ENCODE measurements around the gene MATN3. TPM values are rescaled to one million over a fixed set of nuclear protein-coding genes. Genes with fewer than 3 reads are reported as not detected.

The MATN3 gene
- total and polyA plus RNA-seq, 2 of the 13 experiments (the other 11 are each of a cell fraction or from before 2014, with no cell fraction given), result 36.1 to 208 TPM

DNA sequence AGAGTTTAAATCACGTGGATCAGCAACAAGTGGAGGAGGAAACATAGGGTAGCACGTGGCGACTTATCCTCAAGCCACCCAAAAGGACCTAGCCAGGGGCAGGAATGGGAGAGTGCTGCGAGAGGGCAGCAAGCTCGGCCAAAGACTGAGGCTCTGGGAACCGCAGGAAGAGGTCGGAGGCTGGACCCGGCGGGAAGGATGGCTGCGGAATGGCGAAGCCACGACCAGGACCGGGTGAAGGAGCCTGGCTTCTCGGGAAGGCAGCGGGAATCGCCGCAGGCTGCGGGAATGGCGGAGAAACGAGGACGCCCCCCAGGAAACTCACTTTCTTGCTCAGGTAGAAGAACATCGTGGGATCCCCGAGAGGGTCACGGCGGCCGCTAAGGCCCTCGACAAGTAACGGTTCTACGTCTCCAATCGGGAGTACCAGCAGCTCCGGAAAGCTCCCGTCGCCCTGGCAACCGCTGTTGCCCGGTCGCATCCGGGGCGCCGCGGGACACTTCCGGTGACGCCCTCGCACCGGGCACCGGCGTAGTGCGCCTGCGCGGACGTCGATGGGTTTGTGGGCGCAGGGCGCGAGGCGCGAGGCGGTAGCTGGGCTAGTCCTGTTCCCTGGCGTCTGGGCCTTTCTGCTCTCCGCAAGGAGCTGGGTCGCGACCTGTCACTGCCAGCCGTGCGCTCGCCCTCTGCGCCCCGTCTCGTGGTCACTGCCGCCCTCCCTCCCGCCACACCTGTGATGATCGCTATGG is 22.6 kb downstream of the MATN3 start, which contains the start of gene WDR35 (continued):
- TF ChIP-seq, protein P1, sequence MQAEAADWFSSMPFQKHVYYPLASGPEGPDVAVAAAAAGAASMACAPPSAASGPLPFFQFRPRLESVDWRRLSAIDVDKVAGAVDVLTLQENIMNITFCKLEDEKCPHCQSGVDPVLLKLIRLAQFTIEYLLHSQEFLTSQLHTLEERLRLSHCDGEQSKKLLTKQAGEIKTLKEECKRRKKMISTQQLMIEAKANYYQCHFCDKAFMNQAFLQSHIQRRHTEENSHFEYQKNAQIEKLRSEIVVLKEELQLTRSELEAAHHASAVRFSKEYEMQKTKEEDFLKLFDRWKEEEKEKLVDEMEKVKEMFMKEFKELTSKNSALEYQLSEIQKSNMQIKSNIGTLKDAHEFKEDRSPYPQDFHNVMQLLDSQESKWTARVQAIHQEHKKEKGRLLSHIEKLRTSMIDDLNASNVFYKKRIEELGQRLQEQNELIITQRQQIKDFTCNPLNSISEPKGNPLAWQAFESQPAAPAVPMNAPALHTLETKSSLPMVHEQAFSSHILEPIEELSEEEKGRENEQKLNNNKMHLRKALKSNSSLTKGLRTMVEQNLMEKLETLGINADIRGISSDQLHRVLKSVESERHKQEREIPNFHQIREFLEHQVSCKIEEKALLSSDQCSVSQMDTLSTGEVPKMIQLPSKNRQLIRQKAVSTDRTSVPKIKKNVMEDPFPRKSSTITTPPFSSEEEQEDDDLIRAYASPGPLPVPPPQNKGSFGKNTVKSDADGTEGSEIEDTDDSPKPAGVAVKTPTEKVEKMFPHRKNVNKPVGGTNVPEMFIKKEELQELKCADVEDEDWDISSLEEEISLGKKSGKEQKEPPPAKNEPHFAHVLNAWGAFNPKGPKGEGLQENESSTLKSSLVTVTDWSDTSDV (CRISPR knock-in tag; IDR thresholded peaks at IDR 0.05), result peak; percentile 92; the same call in 1 of the 2 replicates
- no peak for TF ChIP-seq ZNF180 (CRISPR knock-in tag; IDR thresholded peaks at IDR 0.05; ENCODE audit: borderline replicate concordance, low read depth)
- TF ChIP-seq RARG (CRISPR knock-in tag; IDR thresholded peaks at IDR 0.05; ENCODE audit: low read depth), result no peak; the same call in 1 of the 2 replicates
- TF ChIP-seq CENPT (CRISPR knock-in tag; IDR thresholded peaks at IDR 0.05; ENCODE audit: low read depth), result 0 out of 2 replicates have a peak, but pooled peaks have one; percentile 80
- peak; percentile 98 for TF ChIP-seq FOXC1 (CRISPR knock-in tag; IDR thresholded peaks at IDR 0.05; ENCODE audit: borderline replicate concordance)
- TF ChIP-seq ZNF10 (CRISPR knock-in tag; IDR thresholded peaks at IDR 0.05; ENCODE audit: borderline replicate concordance, low read depth), result no peak
- no peak for TF ChIP-seq RORA (CRISPR knock-in tag; IDR thresholded peaks at IDR 0.05)
- peak; percentile 99 for TF ChIP-seq ZIK1 (CRISPR knock-in tag; IDR thresholded peaks at IDR 0.05; ENCODE audit: borderline replicate concordance, low read depth)
- peak; percentile 89 for TF ChIP-seq RFXAP (CRISPR knock-in tag; IDR thresholded peaks at IDR 0.05; ENCODE audit: borderline replicate concordance)
- TF ChIP-seq ETV6 (CRISPR knock-in tag; conservative IDR thresholded peaks at IDR 0.05), result peak; percentile 18
- TF ChIP-seq, protein P2, sequence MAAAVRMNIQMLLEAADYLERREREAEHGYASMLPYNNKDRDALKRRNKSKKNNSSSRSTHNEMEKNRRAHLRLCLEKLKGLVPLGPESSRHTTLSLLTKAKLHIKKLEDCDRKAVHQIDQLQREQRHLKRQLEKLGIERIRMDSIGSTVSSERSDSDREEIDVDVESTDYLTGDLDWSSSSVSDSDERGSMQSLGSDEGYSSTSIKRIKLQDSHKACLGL (CRISPR knock-in tag; IDR thresholded peaks at IDR 0.05), result peak; percentile 95
- peak; percentile 75 for TF ChIP-seq TEAD3 (CRISPR knock-in tag; optimal IDR thresholded peaks at IDR 0.05; ENCODE audit: borderline replicate concordance)
- TF ChIP-seq, protein P3, sequence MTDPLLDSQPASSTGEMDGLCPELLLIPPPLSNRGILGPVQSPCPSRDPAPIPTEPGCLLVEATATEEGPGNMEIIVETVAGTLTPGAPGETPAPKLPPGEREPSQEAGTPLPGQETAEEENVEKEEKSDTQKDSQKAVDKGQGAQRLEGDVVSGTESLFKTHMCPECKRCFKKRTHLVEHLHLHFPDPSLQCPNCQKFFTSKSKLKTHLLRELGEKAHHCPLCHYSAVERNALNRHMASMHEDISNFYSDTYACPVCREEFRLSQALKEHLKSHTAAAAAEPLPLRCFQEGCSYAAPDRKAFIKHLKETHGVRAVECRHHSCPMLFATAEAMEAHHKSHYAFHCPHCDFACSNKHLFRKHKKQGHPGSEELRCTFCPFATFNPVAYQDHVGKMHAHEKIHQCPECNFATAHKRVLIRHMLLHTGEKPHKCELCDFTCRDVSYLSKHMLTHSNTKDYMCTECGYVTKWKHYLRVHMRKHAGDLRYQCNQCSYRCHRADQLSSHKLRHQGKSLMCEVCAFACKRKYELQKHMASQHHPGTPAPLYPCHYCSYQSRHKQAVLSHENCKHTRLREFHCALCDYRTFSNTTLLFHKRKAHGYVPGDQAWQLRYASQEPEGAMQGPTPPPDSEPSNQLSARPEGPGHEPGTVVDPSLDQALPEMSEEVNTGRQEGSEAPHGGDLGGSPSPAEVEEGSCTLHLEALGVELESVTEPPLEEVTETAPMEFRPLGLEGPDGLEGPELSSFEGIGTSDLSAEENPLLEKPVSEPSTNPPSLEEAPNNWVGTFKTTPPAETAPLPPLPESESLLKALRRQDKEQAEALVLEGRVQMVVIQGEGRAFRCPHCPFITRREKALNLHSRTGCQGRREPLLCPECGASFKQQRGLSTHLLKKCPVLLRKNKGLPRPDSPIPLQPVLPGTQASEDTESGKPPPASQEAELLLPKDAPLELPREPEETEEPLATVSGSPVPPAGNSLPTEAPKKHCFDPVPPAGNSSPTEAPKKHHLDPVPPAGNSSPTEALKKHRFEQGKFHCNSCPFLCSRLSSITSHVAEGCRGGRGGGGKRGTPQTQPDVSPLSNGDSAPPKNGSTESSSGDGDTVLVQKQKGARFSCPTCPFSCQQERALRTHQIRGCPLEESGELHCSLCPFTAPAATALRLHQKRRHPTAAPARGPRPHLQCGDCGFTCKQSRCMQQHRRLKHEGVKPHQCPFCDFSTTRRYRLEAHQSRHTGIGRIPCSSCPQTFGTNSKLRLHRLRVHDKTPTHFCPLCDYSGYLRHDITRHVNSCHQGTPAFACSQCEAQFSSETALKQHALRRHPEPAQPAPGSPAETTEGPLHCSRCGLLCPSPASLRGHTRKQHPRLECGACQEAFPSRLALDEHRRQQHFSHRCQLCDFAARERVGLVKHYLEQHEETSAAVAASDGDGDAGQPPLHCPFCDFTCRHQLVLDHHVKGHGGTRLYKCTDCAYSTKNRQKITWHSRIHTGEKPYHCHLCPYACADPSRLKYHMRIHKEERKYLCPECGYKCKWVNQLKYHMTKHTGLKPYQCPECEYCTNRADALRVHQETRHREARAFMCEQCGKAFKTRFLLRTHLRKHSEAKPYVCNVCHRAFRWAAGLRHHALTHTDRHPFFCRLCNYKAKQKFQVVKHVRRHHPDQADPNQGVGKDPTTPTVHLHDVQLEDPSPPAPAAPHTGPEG (CRISPR knock-in tag; IDR thresholded peaks at IDR 0.05), result peak; percentile 95
- TF ChIP-seq ZNF790 (CRISPR knock-in tag; IDR thresholded peaks at IDR 0.05; ENCODE audit: borderline replicate concordance), result peak; percentile 96
- TF ChIP-seq ZNF160 (CRISPR knock-in tag; IDR thresholded peaks at IDR 0.05), result peak; percentile 92
- TF ChIP-seq, protein P4, sequence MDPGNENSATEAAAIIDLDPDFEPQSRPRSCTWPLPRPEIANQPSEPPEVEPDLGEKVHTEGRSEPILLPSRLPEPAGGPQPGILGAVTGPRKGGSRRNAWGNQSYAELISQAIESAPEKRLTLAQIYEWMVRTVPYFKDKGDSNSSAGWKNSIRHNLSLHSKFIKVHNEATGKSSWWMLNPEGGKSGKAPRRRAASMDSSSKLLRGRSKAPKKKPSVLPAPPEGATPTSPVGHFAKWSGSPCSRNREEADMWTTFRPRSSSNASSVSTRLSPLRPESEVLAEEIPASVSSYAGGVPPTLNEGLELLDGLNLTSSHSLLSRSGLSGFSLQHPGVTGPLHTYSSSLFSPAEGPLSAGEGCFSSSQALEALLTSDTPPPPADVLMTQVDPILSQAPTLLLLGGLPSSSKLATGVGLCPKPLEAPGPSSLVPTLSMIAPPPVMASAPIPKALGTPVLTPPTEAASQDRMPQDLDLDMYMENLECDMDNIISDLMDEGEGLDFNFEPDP (CRISPR knock-in tag; conservative IDR thresholded peaks at IDR 0.05), result no peak
- TF ChIP-seq LCORL (IDR thresholded peaks at IDR 0.05), result no peak
- peak; percentile 91 for TF ChIP-seq LCORL (CRISPR knock-in tag; IDR thresholded peaks at IDR 0.05)
- TF ChIP-seq ZNF747 (CRISPR knock-in tag; IDR thresholded peaks at IDR 0.05; ENCODE audit: borderline replicate concordance), result peak; percentile 96

All from HepG2 (cell line).